Measurements from ENCODE around the gene EPHA5. TPM values are rescaled to one million over a fixed set of nuclear protein-coding genes. Genes with fewer than 3 reads are reported as not detected.

EPHA5 gene
- total RNA-seq, 1 donor from 2014 or later, result 0.04 TPM

- no peaks in the 10 kb centered on the region for H3K36me3 ChIP-seq (ENCODE audit: control insufficient read depth, insufficient read depth, low read length)
- H3K27me3 ChIP-seq (ENCODE audit: control insufficient read depth, insufficient read depth, low read length), result no peaks in the 10 kb centered on the region
- DNase-seq (ENCODE audit: low read depth), result no peak
- H3K4me3 ChIP-seq (ENCODE audit: low read depth, low read length), result no peak overlapping the region
- TF ChIP-seq CTCF (IDR thresholded peaks at IDR 0.05; ENCODE audit: insufficient read depth, low read length, poor library complexity, severe bottlenecking), result no peak
These were observed 197.8 kb downstream of the EPHA5 start for GRCh38 chr4:65472531-65472930.

- Histone ChIP-seq H3K36me3 (ENCODE audit: control insufficient read depth, insufficient read depth, low read length) (no peaks in the 10 kb centered on the region), H3K27me3 (ENCODE audit: control insufficient read depth, insufficient read depth, low read length) (no peaks in the 10 kb centered on the region), H3K4me3 (ENCODE audit: low read depth, low read length) (no peak overlapping the region)
- TF ChIP-seq CTCF (IDR thresholded peaks at IDR 0.05; ENCODE audit: insufficient read depth, low read length, poor library complexity, severe bottlenecking), result no peak
- DNase-seq (ENCODE audit: low read depth), result no peak
These were observed 203.1 kb downstream of the EPHA5 start for GRCh38 chr4:65467068-65467680.

GRCh38 chr4:65461781-65462180, 208.5 kb downstream of the EPHA5 start:
- no peak for TF ChIP-seq CTCF (IDR thresholded peaks at IDR 0.05; ENCODE audit: insufficient read depth, low read length, poor library complexity, severe bottlenecking)
- Histone ChIP-seq H3K4me3 (ENCODE audit: low read depth, low read length) (no peak overlapping the region), H3K36me3 (ENCODE audit: control insufficient read depth, insufficient read depth, low read length) (no peaks in the 10 kb centered on the region), H3K27me3 (ENCODE audit: control insufficient read depth, insufficient read depth, low read length) (no peaks in the 10 kb centered on the region)
- no peak for DNase-seq (ENCODE audit: low read depth)

DNA sequence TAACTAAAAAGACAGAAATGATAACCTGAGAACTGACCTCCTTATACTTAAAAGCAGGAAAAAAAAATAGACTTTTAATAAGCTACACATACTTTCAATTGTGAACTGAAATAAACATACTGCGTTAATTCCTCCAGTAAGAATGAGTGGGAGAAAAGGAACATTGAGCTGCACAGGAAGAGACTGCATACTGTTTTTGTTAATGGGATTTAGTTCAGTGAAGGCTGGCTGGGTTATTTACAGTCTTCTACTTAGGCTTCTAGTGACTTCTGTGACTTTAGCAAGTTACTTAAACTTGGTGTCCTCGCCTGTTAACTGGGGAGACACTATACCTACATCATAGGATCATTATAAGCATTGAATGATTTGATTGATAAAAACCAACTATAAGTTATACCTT, 213.3 kb downstream of the EPHA5 start:
- H3K36me3 ChIP-seq (ENCODE audit: control insufficient read depth, insufficient read depth, low read length), result no peaks in the 10 kb centered on the region
- no peak for TF ChIP-seq CTCF (IDR thresholded peaks at IDR 0.05; ENCODE audit: insufficient read depth, low read length, poor library complexity, severe bottlenecking)

GRCh38 chr4:65456579-65456978, 213.7 kb downstream of the EPHA5 start:
- no peaks in the 10 kb centered on the region for H3K27me3 ChIP-seq (ENCODE audit: control insufficient read depth, insufficient read depth, low read length)
- H3K36me3 ChIP-seq (ENCODE audit: control insufficient read depth, insufficient read depth, low read length), result no peaks in the 10 kb centered on the region
- TF ChIP-seq CTCF (IDR thresholded peaks at IDR 0.05; ENCODE audit: insufficient read depth, low read length, poor library complexity, severe bottlenecking), result no peak
- DNase-seq (ENCODE audit: low read depth), result no peak
- no peak overlapping the region for H3K4me3 ChIP-seq (ENCODE audit: low read depth, low read length)

More for the DNA sequence above, 213.3 kb downstream of the EPHA5 start:
- Histone ChIP-seq H3K4me3 (ENCODE audit: low read depth, low read length) (no peak overlapping the region), H3K27me3 (ENCODE audit: control insufficient read depth, insufficient read depth, low read length) (no peaks in the 10 kb centered on the region)
- no peak for DNase-seq (ENCODE audit: low read depth)

DNA sequence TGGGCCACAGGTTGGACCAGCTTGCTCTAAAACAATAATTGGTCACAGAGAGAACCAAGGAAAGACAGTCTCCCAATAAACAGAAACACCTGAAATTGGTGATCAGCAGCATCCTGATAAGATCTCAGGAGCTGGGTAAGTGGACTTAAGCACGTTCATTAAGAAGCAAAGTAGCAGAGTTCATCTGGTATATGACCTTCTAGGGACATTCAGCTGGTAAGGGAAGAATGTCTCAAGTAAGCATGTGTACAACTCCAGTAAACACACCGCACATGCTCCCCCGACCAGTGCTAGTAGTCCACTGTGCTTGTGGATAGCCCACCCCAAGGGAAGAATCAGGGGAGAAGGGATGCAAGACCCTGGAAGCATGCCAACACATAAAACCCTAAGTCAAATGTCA, 216.9 kb downstream of the EPHA5 start:
- DNase-seq (ENCODE audit: low read depth), result no peak
- no peak for TF ChIP-seq CTCF (IDR thresholded peaks at IDR 0.05; ENCODE audit: insufficient read depth, low read length, poor library complexity, severe bottlenecking)
- no peak overlapping the region for H3K4me3 ChIP-seq (ENCODE audit: low read depth, low read length)
- H3K36me3 ChIP-seq (ENCODE audit: control insufficient read depth, insufficient read depth, low read length), result no peaks in the 10 kb centered on the region
- H3K27me3 ChIP-seq (ENCODE audit: control insufficient read depth, insufficient read depth, low read length), result no peaks in the 10 kb centered on the region
